Measurements from ENCODE around the gene BCL11A. TPM values are rescaled to one million over a fixed set of nuclear protein-coding genes. Genes with fewer than 3 reads are reported as not detected.

Gene BCL11A
- total and polyA plus RNA-seq, 10 donors = 41.1 to 121 (median 84.0) TPM

DNA sequence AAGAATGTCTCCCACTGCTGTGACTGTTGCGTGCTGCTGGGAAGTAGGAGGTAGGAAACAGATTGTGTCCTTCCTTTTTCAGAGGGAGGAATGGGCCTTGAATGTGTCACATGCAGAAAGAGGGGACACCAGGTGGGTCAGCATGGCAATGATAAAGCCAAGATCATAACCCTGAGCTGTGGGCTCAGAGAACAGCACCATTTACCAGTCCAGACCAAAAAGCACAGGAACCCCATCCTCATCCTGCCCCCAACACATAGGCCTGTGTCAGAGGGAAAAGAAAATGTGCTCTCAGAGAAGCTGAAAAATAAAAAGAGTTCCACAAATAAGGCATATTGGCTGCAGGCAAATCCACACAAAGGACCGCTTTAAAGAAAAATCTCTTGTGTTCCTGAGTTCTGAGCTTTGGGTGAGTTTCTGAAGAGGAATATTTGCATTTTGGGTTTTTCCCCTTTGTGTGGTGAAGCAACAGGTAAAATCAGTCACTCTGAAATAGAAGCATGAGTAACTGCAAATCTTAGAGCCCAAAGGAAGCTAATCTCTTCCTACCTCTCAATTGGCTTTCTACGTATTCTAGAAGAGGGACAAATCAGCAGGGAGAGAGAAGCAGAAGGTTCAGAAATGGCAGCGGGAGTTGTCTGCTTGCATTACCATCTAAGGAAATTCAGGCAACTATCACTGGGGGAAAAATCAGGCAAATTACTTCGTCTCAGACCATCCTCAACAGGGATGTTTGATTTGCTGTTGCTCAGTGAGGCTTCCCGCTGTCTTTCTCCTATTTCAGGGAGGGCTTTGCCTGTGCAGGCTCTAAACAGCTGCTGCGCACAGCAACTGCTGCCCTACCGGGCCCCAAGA, 106.8 kb downstream of the BCL11A start:
- intact Hi-C loops (cut with DNase I; ENCODE audit: low total_unique reads) = no loop called here
- Histone ChIP-seq H3K4me3 (no peak overlapping the region), H3K36me3 (no peaks in the 10 kb centered on the region), H3K27me3 (replicated peaks in 1 of 7) (no peaks in the 10 kb centered on the region), H3K4me1 (peaks cover 0 to 58% (median 9%) of the 10 kb centered on the region in 6 donors), H3K27ac (peak overlapping the region; percentile 55 to 93 (median 78)), H3K9me3 (no peaks in the 10 kb centered on the region)
- 66 to 75% (median 69%) methylated on average over 8 of the region's 8 CpGs for WGBS, 5 donors
- TF ChIP-seq, protein P1, sequence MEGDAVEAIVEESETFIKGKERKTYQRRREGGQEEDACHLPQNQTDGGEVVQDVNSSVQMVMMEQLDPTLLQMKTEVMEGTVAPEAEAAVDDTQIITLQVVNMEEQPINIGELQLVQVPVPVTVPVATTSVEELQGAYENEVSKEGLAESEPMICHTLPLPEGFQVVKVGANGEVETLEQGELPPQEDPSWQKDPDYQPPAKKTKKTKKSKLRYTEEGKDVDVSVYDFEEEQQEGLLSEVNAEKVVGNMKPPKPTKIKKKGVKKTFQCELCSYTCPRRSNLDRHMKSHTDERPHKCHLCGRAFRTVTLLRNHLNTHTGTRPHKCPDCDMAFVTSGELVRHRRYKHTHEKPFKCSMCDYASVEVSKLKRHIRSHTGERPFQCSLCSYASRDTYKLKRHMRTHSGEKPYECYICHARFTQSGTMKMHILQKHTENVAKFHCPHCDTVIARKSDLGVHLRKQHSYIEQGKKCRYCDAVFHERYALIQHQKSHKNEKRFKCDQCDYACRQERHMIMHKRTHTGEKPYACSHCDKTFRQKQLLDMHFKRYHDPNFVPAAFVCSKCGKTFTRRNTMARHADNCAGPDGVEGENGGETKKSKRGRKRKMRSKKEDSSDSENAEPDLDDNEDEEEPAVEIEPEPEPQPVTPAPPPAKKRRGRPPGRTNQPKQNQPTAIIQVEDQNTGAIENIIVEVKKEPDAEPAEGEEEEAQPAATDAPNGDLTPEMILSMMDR (IDR thresholded peaks at IDR 0.05 in 8 of 11, conservative IDR thresholded peaks at IDR 0.05 in 3 of 11) = no peak
- TF ChIP-seq POLR2A (IDR thresholded peaks at IDR 0.05) = no peak
- TF ChIP-seq POLR2AphosphoS5 (IDR thresholded peaks at IDR 0.05) = no peak
- DNase-seq = no peak

DNA sequence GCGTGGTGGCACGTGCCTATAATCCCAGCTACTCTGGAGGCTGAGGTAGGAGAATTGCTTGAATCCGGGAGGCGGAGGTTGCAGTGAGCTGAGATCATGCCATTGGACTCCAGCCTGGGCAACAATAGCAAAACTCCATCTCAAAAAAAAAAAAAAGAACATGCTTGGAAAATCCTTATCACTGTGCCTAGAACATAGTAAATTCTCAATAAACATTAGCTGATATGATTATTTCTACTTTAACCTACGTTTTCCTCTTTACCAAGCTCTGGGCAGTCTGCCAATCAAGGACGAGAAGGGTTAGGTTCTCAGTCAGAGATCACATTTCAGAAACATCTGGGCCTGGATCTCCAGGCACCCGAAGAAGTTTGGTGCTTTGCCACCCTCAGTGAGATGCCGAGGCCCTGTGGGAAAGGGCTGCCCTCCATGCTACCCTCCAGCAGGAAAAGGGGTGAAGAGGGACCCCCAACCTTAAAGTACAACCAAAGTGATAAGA, 107.7 kb downstream of the BCL11A start:
- Histone ChIP-seq H3K36me3 (no peaks in the 10 kb centered on the region), H3K4me3 (no peak overlapping the region), H3K9me3 (no peaks in the 10 kb centered on the region), H3K27me3 (replicated peaks in 1 of 7) (no peaks in the 10 kb centered on the region), H3K27ac (peak overlapping the region; percentile 38 to 93 (median 78)), H3K4me1 (peaks cover 0 to 60% (median 12%) of the 10 kb centered on the region in 6 donors)
- no peak for DNase-seq
- intact Hi-C loops (cut with DNase I; ENCODE audit: low total_unique reads) = no loop called here
- TF ChIP-seq POLR2A (IDR thresholded peaks at IDR 0.05) (no peak), POLR2AphosphoS5 (IDR thresholded peaks at IDR 0.05) (no peak)
- TF ChIP-seq, protein P1 (IDR thresholded peaks at IDR 0.05 in 8 of 11, conservative IDR thresholded peaks at IDR 0.05 in 3 of 11) = no peak
- WGBS, 5 donors = 58 to 69% (median 66%) methylated on average over 8 of the region's 8 CpGs

DNA sequence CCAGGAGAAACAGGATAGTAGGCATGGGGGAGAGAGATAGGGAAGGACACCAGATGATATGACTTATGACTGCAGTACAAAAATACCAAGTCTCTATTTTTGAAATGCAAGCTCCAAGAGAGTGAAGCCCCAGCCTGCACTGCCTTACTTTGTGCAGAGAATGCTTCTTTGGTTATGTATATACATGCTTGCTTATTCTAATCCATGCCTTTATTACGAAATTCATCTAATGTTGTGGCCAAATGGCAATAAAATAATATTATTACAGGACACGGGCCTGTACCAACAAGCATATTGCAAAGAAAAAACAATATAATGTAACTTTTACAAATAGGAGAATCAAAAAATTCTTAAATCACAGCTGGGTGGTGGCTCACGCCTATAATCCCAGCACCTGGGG, 110.8 kb downstream of the BCL11A start:
- no peak overlapping the region for H3K4me3 ChIP-seq
- 88 to 96% (median 90%) methylated on average over 3 of the region's 3 CpGs for WGBS, 5 donors
- H3K4me1 ChIP-seq = peaks cover 4 to 76% (median 31%) of the 10 kb centered on the region in 6 donors
- no peak for DNase-seq
- no peaks in the 10 kb centered on the region for H3K36me3 ChIP-seq
- no peaks in the 10 kb centered on the region for H3K9me3 ChIP-seq
- H3K27ac ChIP-seq = no peak overlapping the region
- TF ChIP-seq, protein P1 (IDR thresholded peaks at IDR 0.05 in 8 of 11, conservative IDR thresholded peaks at IDR 0.05 in 3 of 11) = no peak
- TF ChIP-seq POLR2AphosphoS5 (IDR thresholded peaks at IDR 0.05) = no peak
- TF ChIP-seq POLR2A (IDR thresholded peaks at IDR 0.05) = no peak
- H3K27me3 ChIP-seq (replicated peaks in 1 of 7) = no peaks in the 10 kb centered on the region
- intact Hi-C loops (cut with DNase I; ENCODE audit: low total_unique reads) = no loop called here

DNA sequence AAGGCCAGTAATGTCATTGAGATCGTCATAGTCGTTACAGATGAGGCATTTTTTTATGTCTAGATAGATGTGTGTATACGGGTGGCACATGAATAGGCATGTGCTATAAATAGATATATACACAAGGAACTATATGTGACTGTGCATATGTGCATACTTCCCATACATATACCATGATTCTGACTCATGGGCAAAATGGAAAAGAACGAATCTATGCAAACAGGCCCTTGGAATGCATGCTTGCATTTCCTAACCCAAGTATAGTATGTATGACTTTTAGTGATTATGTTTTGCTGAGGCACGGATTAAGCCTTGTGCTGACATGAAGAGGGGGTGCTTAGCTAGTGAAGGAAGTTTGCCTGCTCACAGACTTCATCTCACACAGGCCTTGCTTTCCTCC, 111.7 kb downstream of the BCL11A start:
- WGBS, 5 donors = 67 to 82% (median 72%) methylated on average over 5 of the region's 5 CpGs
- Histone ChIP-seq H3K36me3 (no peaks in the 10 kb centered on the region), H3K27me3 (replicated peaks in 1 of 7) (no peaks in the 10 kb centered on the region), H3K27ac (no peak overlapping the region), H3K4me1 (peaks cover 4 to 79% (median 31%) of the 10 kb centered on the region in 6 donors), H3K4me3 (no peak overlapping the region), H3K9me3 (no peaks in the 10 kb centered on the region)
- TF ChIP-seq POLR2A (IDR thresholded peaks at IDR 0.05) (no peak), POLR2AphosphoS5 (IDR thresholded peaks at IDR 0.05) (no peak)
- TF ChIP-seq, protein P1 (IDR thresholded peaks at IDR 0.05 in 8 of 11, conservative IDR thresholded peaks at IDR 0.05 in 3 of 11) = no peak
- DNase-seq = no peak
- intact Hi-C loops (cut with DNase I; ENCODE audit: low total_unique reads) = no loop called here
